Measurements from ENCODE around the gene YKT6.

DNA sequence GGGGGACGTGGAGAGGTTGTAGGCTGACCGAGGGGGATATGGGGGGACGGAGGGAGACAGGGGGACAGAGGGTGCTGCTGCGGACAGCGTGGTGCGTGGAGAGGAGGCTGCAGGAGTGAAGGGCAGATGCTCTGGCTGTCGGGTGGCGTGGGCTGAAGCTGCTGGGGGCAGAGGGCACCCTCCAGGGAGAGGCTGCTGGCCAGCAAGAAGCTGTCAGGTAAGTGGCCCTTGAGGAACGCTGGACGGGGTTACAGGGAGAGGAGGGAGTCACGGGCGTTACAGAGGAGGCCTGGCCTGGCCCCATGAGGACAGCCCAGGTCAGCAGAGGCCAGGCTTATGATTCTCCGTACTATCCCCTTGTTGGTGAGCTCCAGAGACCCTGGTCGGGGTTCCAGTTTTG lies 27.1 kb downstream of the YKT6 start:
- TF ChIP-seq RAD21 (IDR thresholded peaks at IDR 0.05; ENCODE audit: low read depth) = no peak
- no peak for TF ChIP-seq TEAD4 (IDR thresholded peaks at IDR 0.05)
- no peak for TF ChIP-seq EP300 (IDR thresholded peaks at IDR 0.05; ENCODE audit: borderline replicate concordance)
- no peak for TF ChIP-seq TAF1 (IDR thresholded peaks at IDR 0.05; ENCODE audit: low read depth)
- TF ChIP-seq, protein P1, sequence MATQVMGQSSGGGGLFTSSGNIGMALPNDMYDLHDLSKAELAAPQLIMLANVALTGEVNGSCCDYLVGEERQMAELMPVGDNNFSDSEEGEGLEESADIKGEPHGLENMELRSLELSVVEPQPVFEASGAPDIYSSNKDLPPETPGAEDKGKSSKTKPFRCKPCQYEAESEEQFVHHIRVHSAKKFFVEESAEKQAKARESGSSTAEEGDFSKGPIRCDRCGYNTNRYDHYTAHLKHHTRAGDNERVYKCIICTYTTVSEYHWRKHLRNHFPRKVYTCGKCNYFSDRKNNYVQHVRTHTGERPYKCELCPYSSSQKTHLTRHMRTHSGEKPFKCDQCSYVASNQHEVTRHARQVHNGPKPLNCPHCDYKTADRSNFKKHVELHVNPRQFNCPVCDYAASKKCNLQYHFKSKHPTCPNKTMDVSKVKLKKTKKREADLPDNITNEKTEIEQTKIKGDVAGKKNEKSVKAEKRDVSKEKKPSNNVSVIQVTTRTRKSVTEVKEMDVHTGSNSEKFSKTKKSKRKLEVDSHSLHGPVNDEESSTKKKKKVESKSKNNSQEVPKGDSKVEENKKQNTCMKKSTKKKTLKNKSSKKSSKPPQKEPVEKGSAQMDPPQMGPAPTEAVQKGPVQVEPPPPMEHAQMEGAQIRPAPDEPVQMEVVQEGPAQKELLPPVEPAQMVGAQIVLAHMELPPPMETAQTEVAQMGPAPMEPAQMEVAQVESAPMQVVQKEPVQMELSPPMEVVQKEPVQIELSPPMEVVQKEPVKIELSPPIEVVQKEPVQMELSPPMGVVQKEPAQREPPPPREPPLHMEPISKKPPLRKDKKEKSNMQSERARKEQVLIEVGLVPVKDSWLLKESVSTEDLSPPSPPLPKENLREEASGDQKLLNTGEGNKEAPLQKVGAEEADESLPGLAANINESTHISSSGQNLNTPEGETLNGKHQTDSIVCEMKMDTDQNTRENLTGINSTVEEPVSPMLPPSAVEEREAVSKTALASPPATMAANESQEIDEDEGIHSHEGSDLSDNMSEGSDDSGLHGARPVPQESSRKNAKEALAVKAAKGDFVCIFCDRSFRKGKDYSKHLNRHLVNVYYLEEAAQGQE (IDR thresholded peaks at IDR 0.05; ENCODE audit: low read depth) = no peak
- TF ChIP-seq, protein P2, sequence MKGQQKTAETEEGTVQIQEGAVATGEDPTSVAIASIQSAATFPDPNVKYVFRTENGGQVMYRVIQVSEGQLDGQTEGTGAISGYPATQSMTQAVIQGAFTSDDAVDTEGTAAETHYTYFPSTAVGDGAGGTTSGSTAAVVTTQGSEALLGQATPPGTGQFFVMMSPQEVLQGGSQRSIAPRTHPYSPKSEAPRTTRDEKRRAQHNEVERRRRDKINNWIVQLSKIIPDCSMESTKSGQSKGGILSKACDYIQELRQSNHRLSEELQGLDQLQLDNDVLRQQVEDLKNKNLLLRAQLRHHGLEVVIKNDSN (IDR thresholded peaks at IDR 0.05) = no peak
- no peak for TF ChIP-seq YY1 (IDR thresholded peaks at IDR 0.05; ENCODE audit: low read depth)
- TF ChIP-seq, protein P3, sequence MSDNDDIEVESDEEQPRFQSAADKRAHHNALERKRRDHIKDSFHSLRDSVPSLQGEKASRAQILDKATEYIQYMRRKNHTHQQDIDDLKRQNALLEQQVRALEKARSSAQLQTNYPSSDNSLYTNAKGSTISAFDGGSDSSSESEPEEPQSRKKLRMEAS (IDR thresholded peaks at IDR 0.05) = no peak
- no peak for TF ChIP-seq FOXM1 (IDR thresholded peaks at IDR 0.05; ENCODE audit: borderline replicate concordance, low read depth)
- no peak for TF ChIP-seq ZBTB7A (IDR thresholded peaks at IDR 0.05; ENCODE audit: low read depth)
- TF ChIP-seq CEBPB (IDR thresholded peaks at IDR 0.05) = no peak

All from Ishikawa (cell line).